Measurements from ENCODE around the gene PCMT1.

PCMT1 gene
- total RNA-seq: 21.3 to 25.8 (median 24.5) reads per million in 3 donors

- no peaks in the 10 kb centered on the region for H3K36me3 ChIP-seq (ENCODE audit: control insufficient read depth, insufficient read depth, low read length)
- peak within 1 kb of the TSS; percentile 83 for H3K27ac ChIP-seq (ENCODE audit: insufficient read depth, low read length, poor library complexity, severe bottlenecking)
- peak; percentile 84 to 87 (median 85) for DNase-seq
- H3K27me3 ChIP-seq (replicated peaks; ENCODE audit: control insufficient read depth, insufficient read depth, low read length, poor library complexity, severe bottlenecking): no peaks in the 10 kb centered on the region
- no peaks in the 10 kb centered on the region for H3K9me3 ChIP-seq (ENCODE audit: control insufficient read depth, low read length)
- peak within 1 kb of the TSS; percentile 96 for H3K4me3 ChIP-seq (ENCODE audit: insufficient read depth, low read depth, low read length, poor library complexity, severe bottlenecking)
- H3K4me1 ChIP-seq (ENCODE audit: control insufficient read depth, insufficient read depth, low read length, poor library complexity, severe bottlenecking): peaks cover 24% of the 10 kb centered on the region
Measured at GRCh38 chr6:149749594-149750135, at the start of gene PCMT1. TSS of gene PCMT1 (plus strand) at chr6:149749741. CDS start at chr6:149749902, 161 bp downstream.

- DNase-seq: no peak
- Histone ChIP-seq H3K27me3 (replicated peaks; ENCODE audit: control insufficient read depth, insufficient read depth, low read length, poor library complexity, severe bottlenecking) (no peaks in the 10 kb centered on the region), H3K9me3 (ENCODE audit: control insufficient read depth, low read length) (no peaks in the 10 kb centered on the region), H3K4me3 (ENCODE audit: insufficient read depth, low read depth, low read length, poor library complexity, severe bottlenecking) (no peak overlapping the region), H3K27ac (ENCODE audit: insufficient read depth, low read length, poor library complexity, severe bottlenecking) (no peak overlapping the region), H3K4me1 (ENCODE audit: control insufficient read depth, insufficient read depth, low read length, poor library complexity, severe bottlenecking) (peaks cover 6% of the 10 kb centered on the region), H3K36me3 (ENCODE audit: control insufficient read depth, insufficient read depth, low read length) (peaks cover 13% of the 10 kb centered on the region)
Measured at GRCh38 chr6:149701714-149702113, 47.8 kb upstream of the PCMT1 start.

GRCh38 chr6:149711711-149712110 lies 37.8 kb upstream of the PCMT1 start:
- Histone ChIP-seq H3K4me1 (ENCODE audit: control insufficient read depth, insufficient read depth, low read length, poor library complexity, severe bottlenecking) (peaks cover 20% of the 10 kb centered on the region), H3K4me3 (ENCODE audit: insufficient read depth, low read depth, low read length, poor library complexity, severe bottlenecking) (no peak overlapping the region), H3K9me3 (ENCODE audit: control insufficient read depth, low read length) (no peaks in the 10 kb centered on the region), H3K27me3 (replicated peaks; ENCODE audit: control insufficient read depth, insufficient read depth, low read length, poor library complexity, severe bottlenecking) (no peaks in the 10 kb centered on the region), H3K27ac (ENCODE audit: insufficient read depth, low read length, poor library complexity, severe bottlenecking) (no peak overlapping the region), H3K36me3 (ENCODE audit: control insufficient read depth, insufficient read depth, low read length) (no peaks in the 10 kb centered on the region)
- DNase-seq: no peak

- Histone ChIP-seq H3K27ac (ENCODE audit: insufficient read depth, low read length, poor library complexity, severe bottlenecking) (no peak overlapping the region), H3K4me1 (ENCODE audit: control insufficient read depth, insufficient read depth, low read length, poor library complexity, severe bottlenecking) (peaks cover 16% of the 10 kb centered on the region), H3K4me3 (ENCODE audit: insufficient read depth, low read depth, low read length, poor library complexity, severe bottlenecking) (no peak overlapping the region), H3K9me3 (ENCODE audit: control insufficient read depth, low read length) (no peaks in the 10 kb centered on the region), H3K27me3 (replicated peaks; ENCODE audit: control insufficient read depth, insufficient read depth, low read length, poor library complexity, severe bottlenecking) (no peaks in the 10 kb centered on the region), H3K36me3 (ENCODE audit: control insufficient read depth, insufficient read depth, low read length) (no peaks in the 10 kb centered on the region)
- DNase-seq: no peak
Measured at GRCh38 chr6:149714442-149714841, 35.1 kb upstream of the PCMT1 start.

- Histone ChIP-seq H3K4me1 (ENCODE audit: control insufficient read depth, insufficient read depth, low read length, poor library complexity, severe bottlenecking) (peaks cover 10% of the 10 kb centered on the region), H3K4me3 (ENCODE audit: insufficient read depth, low read depth, low read length, poor library complexity, severe bottlenecking) (peak overlapping the region; percentile 87), H3K9me3 (ENCODE audit: control insufficient read depth, low read length) (no peaks in the 10 kb centered on the region), H3K27ac (ENCODE audit: insufficient read depth, low read length, poor library complexity, severe bottlenecking) (no peak overlapping the region), H3K36me3 (ENCODE audit: control insufficient read depth, insufficient read depth, low read length) (no peaks in the 10 kb centered on the region), H3K27me3 (replicated peaks; ENCODE audit: control insufficient read depth, insufficient read depth, low read length, poor library complexity, severe bottlenecking) (no peaks in the 10 kb centered on the region)
- no peak for DNase-seq
Measured at GRCh38 chr6:149716181-149716963, 33.2 kb upstream of the PCMT1 start.

GRCh38 chr6:149717255-149717587 lies 32.3 kb upstream of the PCMT1 start:
- Histone ChIP-seq H3K27me3 (replicated peaks; ENCODE audit: control insufficient read depth, insufficient read depth, low read length, poor library complexity, severe bottlenecking) (no peaks in the 10 kb centered on the region), H3K4me1 (ENCODE audit: control insufficient read depth, insufficient read depth, low read length, poor library complexity, severe bottlenecking) (peaks cover 5% of the 10 kb centered on the region), H3K36me3 (ENCODE audit: control insufficient read depth, insufficient read depth, low read length) (no peaks in the 10 kb centered on the region), H3K9me3 (ENCODE audit: control insufficient read depth, low read length) (no peaks in the 10 kb centered on the region), H3K27ac (ENCODE audit: insufficient read depth, low read length, poor library complexity, severe bottlenecking) (peak overlapping the region; percentile 91), H3K4me3 (ENCODE audit: insufficient read depth, low read depth, low read length, poor library complexity, severe bottlenecking) (peak overlapping the region; percentile 87)
- no peak for DNase-seq

GRCh38 chr6:149717588-149718458 lies 31.7 kb upstream of the PCMT1 start, which contains the start of gene LATS1:
TSS of gene LATS1 (minus strand) at chr6:149718101. CDS start at chr6:149702126, 15,975 bp downstream.
- peak; percentile 85 to 88 (median 85) for DNase-seq
- Histone ChIP-seq H3K4me3 (ENCODE audit: insufficient read depth, low read depth, low read length, poor library complexity, severe bottlenecking) (peak within 1 kb of the TSS; percentile 87), H3K9me3 (ENCODE audit: control insufficient read depth, low read length) (no peaks in the 10 kb centered on the region), H3K36me3 (ENCODE audit: control insufficient read depth, insufficient read depth, low read length) (no peaks in the 10 kb centered on the region), H3K27me3 (replicated peaks; ENCODE audit: control insufficient read depth, insufficient read depth, low read length, poor library complexity, severe bottlenecking) (no peaks in the 10 kb centered on the region), H3K4me1 (ENCODE audit: control insufficient read depth, insufficient read depth, low read length, poor library complexity, severe bottlenecking) (peaks cover 5% of the 10 kb centered on the region), H3K27ac (ENCODE audit: insufficient read depth, low read length, poor library complexity, severe bottlenecking) (peak within 1 kb of the TSS; percentile 91)

- Histone ChIP-seq H3K4me1 (ENCODE audit: control insufficient read depth, insufficient read depth, low read length, poor library complexity, severe bottlenecking) (peaks cover 5% of the 10 kb centered on the region), H3K9me3 (ENCODE audit: control insufficient read depth, low read length) (no peaks in the 10 kb centered on the region), H3K27ac (ENCODE audit: insufficient read depth, low read length, poor library complexity, severe bottlenecking) (no peak overlapping the region), H3K4me3 (ENCODE audit: insufficient read depth, low read depth, low read length, poor library complexity, severe bottlenecking) (no peak overlapping the region), H3K36me3 (ENCODE audit: control insufficient read depth, insufficient read depth, low read length) (no peaks in the 10 kb centered on the region), H3K27me3 (replicated peaks; ENCODE audit: control insufficient read depth, insufficient read depth, low read length, poor library complexity, severe bottlenecking) (no peaks in the 10 kb centered on the region)
- DNase-seq: no peak
Measured at GRCh38 chr6:149719531-149719930, 30.0 kb upstream of the PCMT1 start.

- Histone ChIP-seq H3K4me3 (ENCODE audit: insufficient read depth, low read depth, low read length, poor library complexity, severe bottlenecking) (no peak overlapping the region), H3K9me3 (ENCODE audit: control insufficient read depth, low read length) (no peaks in the 10 kb centered on the region)
- DNase-seq: no peak
Measured at GRCh38 chr6:149723262-149723661, 26.3 kb upstream of the PCMT1 start.

More at GRCh38 chr6:149723262-149723661, 26.3 kb upstream of the PCMT1 start:
- Histone ChIP-seq H3K27me3 (replicated peaks; ENCODE audit: control insufficient read depth, insufficient read depth, low read length, poor library complexity, severe bottlenecking) (no peaks in the 10 kb centered on the region), H3K36me3 (ENCODE audit: control insufficient read depth, insufficient read depth, low read length) (peaks cover 13% of the 10 kb centered on the region), H3K27ac (ENCODE audit: insufficient read depth, low read length, poor library complexity, severe bottlenecking) (no peak overlapping the region), H3K4me1 (ENCODE audit: control insufficient read depth, insufficient read depth, low read length, poor library complexity, severe bottlenecking) (no peaks in the 10 kb centered on the region)
